LNCAP (cell line): Measurements from ENCODE around the gene CPZ.

Source experiments
- CTCF ChIP-seq: fragments of 450-650 bp; IDR thresholded peaks from 2 replicates; pipeline ENCODE4 v1.5.1; 2017; ENCODE audit warnings: mild to moderate bottlenecking

CPZ gene

GRCh38 chr4:8597319-8597718 lies 4.8 kb downstream of the CPZ start:
- no peak for TF ChIP-seq CTCF

GRCh38 chr4:8597791-8598190 lies 5.2 kb downstream of the CPZ start:
- TF ChIP-seq CTCF = no peak

- TF ChIP-seq CTCF = no peak
These were observed 6.0 kb downstream of the CPZ start for GRCh38 chr4:8598391-8599090.

- no peak for TF ChIP-seq CTCF
These were observed 6.5 kb downstream of the CPZ start for GRCh38 chr4:8599091-8599460.

GRCh38 chr4:8599657-8600056 lies 7.1 kb downstream of the CPZ start:
- no peak for TF ChIP-seq CTCF

- no peak for TF ChIP-seq CTCF
These were observed 7.7 kb downstream of the CPZ start for GRCh38 chr4:8600266-8600665.

GRCh38 chr4:8600686-8601085 lies 8.1 kb downstream of the CPZ start:
- TF ChIP-seq CTCF = no peak

- no peak for TF ChIP-seq CTCF
These were observed 8.5 kb downstream of the CPZ start for GRCh38 chr4:8601086-8601485.
